ENCODE measurements around the gene HIBADH.
"Not testable (repeated sequence)": the region's sequence is repeated elsewhere in the genome, so short reads cannot be mapped to it uniquely, and the experiment has no call there.

Gene HIBADH

DNA sequence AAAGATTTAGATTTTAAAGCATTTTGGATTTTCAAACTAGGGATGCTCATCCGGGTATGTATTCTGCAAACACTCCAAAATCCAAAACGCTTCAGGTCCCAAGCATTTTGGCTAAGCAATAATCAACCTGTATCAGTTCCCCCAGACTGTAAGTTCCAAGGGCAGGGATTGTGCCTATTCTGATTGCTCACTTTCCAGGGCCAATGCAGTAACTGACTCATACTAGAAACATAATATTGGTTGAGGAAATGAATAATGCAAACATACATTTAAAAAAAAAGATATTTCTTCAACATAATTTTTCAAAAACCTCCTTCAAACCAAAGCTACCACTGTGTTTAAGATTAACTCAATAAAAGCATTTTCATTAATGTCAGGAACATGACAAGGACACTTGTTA lies 69.5 kb downstream of the HIBADH start:
- no peak for DNase-seq

GRCh38 chr7:27590416-27590815 lies 72.3 kb downstream of the HIBADH start:
- no peak for DNase-seq

DNA sequence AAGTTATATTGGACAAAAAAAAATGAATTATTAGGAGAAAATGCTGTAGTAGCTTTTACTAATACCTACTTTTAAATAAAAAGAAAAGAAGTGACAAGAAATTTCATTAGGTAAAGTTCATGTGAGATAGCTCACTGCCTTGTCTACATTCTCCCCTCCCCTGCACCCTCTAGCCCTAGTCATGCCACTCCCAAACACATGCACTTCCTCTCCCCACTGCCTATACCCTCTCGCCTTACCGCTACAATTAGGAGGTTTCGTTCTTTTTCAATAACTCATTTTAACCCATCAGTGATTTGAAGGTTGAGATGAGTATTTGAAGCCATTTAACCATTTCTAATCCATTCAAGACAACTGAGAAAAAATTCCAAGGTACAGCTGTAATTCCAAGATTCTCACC lies 75.3 kb downstream of the HIBADH start:
- DNase-seq = no peak

DNA sequence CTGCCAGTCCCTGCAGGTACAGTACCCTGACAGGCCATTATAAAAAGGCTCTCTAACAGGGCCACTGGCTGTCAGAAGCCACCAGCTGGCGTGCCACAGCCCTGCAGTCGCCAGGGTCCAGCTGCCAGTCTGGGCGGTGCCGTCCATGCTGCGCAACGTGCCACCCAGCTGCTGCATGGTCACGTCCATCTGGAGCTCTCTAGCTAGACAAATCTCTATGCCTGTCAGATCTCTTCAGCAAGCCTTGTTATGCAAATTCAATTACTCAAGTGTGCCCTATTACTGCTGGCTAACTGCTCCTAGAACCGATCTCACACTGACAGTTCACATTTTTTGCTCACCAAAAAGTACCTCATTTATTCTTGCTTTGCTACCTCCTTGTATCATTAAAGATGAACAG lies 75.9 kb downstream of the HIBADH start:
- DNase-seq = no peak

- DNase-seq = no peak
Measured at GRCh38 chr7:27585781-27586447, 76.8 kb downstream of the HIBADH start.

- no peak for DNase-seq
Measured at GRCh38 chr7:27581906-27582305, 80.8 kb downstream of the HIBADH start.

DNA sequence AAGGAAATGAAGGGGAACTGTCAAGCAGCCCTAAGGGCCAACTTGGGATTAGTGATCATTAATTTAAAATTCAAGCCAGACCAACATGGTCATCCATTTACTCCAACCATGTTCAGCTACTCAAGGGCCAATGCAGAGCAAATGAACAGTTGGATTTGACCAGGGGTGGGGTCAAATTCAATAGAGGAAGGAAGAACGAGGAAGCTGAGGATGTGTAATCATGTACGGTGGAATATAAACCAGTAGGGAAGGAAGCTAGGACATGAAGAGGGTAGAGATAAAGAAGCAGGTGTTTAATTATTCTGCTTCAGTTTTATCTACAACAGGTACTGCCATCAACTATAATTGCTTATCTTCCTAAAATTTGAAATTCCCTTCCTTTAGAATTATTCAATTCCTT lies 81.6 kb downstream of the HIBADH start:
- no peak for DNase-seq

DNA sequence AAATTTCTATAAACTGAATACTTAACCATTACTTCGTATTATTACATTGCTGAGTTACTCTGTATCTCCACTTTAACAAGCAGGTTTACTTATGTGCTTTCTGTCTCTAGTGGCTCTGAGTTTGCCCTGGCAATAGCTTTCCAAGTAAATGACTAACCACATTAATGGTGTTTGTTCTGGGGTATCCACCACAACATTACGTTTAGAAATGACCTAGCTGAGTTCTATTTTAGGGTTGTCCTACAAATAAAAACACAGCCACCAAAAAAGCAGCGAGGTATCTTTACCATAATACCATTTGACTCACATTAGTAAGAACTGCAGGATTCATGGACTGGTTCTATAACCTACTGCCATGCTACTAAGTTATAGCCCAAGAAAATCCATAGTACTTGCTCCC lies 83.1 kb downstream of the HIBADH start:
- no peak for DNase-seq

DNA sequence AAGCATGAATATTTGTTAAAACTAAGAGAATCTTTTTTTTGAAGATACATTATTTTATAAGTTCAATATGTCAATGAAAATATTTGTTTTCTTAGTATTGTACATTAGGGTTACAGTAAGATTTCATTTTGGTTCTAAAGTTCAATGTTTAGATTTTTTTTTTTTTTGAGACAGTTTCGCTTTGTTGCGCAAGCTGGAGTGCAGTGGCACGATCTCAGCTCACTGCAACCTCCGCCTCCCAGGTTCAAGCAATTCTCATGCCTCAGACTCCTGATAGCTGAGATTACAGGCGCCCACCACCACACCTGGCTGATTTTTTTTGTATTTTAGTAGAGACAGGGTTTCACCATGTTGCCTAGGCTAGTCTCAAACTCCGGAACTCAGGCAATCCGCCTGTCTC lies 84.5 kb downstream of the HIBADH start:
- DNase-seq = not testable (repeated sequence)

DNA sequence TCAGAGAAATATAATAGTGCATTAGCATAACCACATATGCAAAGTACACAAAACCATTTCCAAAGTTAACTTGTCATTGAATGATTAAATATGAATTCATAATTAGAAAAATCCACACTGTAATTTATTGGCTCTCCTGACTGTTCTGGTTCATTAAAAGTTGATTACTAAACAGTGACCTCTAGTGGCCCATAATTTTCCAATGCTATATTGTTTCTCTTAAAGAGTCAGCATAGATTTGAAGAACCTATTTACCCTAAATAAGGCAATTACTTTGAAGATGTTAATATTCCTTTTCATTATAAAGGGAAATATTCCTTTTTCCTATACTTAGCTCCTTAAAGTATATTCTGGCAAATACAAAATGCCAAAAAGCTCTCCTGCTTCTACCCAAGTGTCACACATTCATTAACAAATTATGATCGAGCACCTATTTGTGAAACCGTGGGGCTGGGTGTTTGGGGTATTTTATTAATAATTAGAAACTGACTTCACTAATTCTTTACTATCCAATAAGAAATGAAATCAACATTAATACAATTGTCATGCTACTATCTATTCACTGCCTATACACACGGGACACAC lies 86.2 kb downstream of the HIBADH start:
- DNase-seq = no peak

DNA sequence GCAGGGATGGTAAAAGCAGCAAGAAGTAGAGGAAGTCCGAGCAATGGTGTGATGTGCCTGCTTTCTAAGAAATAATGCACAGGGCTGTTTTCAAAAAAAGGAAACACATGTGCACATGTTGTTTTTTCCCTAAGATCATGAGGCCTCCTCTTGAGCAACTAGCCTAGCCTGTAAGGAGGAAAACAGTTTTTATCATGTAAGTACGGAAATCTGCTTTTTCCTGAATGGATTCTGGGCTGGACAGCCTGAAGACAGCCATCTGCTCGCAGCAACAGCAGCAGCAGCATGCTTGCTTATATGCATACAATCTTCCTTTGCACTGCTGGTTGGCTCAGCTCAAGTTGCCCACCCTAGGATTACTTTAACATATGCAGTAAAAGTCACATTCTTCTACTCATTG lies 87.1 kb downstream of the HIBADH start:
- DNase-seq = no peak

DNA sequence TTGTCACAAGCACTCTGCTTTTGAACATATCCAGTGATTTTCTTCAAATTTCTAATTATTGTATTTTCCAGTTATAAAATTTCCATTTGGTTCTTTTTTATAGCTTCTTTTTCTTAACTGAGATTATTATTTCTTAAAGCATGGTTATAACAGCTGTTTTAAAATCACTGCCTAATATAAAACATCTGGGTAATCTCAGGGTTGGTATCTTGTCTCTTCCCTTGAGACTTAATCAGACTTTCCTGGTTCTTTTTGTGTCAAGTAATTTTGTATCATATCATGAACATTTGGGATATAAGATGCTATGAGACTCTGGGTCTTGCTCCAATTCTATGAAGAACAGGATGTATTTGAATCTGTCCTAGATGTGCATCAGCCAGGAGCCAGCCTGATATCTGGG lies 93.6 kb downstream of the HIBADH start:
- DNase-seq = no peak

GRCh38 chr7:27567266-27567665 lies 95.4 kb downstream of the HIBADH start:
- DNase-seq = no peak

GRCh38 chr7:27564881-27565482 lies 97.7 kb downstream of the HIBADH start:
- no peak for DNase-seq

GRCh38 chr7:27560706-27561235 lies 101.9 kb downstream of the HIBADH start:
- DNase-seq = no peak

- DNase-seq = no peak
Measured at GRCh38 chr7:27555670-27556069, 107.0 kb downstream of the HIBADH start.

GRCh38 chr7:27554826-27555225 lies 107.9 kb downstream of the HIBADH start:
- DNase-seq = no peak

- DNase-seq = no peak
Measured at GRCh38 chr7:27553273-27553672, 109.4 kb downstream of the HIBADH start.

- DNase-seq = no peak
Measured at GRCh38 chr7:27551803-27552400, 110.8 kb downstream of the HIBADH start.

- DNase-seq = no peak
Measured at GRCh38 chr7:27549606-27550005, 113.1 kb downstream of the HIBADH start.

GRCh38 chr7:27548304-27548703 lies 114.4 kb downstream of the HIBADH start:
- no peak for DNase-seq

DNA sequence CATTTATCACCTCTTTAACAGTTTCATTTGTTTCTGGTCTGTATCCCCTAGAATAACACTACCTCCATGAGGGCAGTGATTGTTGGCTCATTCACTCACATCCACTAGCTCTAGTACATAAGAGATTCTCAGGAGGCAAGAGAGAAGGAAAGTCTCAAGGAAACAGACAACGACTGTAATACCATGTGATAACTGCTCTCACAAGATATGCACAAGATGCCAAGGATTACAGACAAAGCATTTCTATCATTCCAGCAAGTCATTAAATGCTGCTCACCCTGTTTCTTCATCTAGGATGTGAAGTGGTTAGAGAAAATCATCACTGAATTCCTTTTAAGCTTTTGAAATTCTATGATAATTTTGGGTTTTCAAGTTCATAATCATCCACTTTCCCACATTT lies 115.3 kb downstream of the HIBADH start:
- DNase-seq = no peak

DNA sequence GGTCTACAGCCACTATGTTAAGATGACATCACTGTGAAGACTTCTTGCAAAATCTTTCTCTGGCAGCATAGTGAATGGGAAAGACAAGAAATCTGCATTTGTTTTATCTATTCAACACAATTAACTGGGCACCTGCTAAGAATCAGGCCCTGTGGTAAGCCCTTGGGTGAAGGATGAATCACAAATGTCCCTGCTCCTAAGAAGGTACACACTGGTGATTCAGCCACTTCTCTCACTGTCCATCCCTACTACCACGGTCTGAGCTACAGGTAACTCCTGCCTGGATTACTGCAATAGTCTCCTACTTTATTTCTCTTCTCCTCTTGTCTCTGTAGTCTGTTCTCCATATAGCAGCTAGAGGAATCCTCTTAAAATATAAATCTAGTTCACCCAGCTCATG lies 116.1 kb downstream of the HIBADH start:
- DNase-seq = no peak

GRCh38 chr7:27535795-27536194 lies 126.9 kb downstream of the HIBADH start:
- no peak for DNase-seq

All from activated T-cell treated with anti-CD3 and anti-CD28 coated beads, Interleukin-2, amount 50 U/mL, for 1 hour (primary cell).